Activated CD8-positive, alpha-beta memory T cell treated with anti-CD3 and anti-CD28 coated beads for 48 hours (primary cell): Measurements from ENCODE around the gene EDRF1.
"Not testable (repeated sequence)": the region's sequence is repeated elsewhere in the genome, so short reads cannot be mapped to it uniquely, and the experiment has no call there.

Source experiments
- DNase-seq, 3 experiments: peaks; one replicate each; pipeline ENCODE4 v3.0.0-alpha.2; 2020; ENCODE audit warnings: low read depth in 2 of 3, low spot score in 2 of 3

EDRF1 gene, protein sequence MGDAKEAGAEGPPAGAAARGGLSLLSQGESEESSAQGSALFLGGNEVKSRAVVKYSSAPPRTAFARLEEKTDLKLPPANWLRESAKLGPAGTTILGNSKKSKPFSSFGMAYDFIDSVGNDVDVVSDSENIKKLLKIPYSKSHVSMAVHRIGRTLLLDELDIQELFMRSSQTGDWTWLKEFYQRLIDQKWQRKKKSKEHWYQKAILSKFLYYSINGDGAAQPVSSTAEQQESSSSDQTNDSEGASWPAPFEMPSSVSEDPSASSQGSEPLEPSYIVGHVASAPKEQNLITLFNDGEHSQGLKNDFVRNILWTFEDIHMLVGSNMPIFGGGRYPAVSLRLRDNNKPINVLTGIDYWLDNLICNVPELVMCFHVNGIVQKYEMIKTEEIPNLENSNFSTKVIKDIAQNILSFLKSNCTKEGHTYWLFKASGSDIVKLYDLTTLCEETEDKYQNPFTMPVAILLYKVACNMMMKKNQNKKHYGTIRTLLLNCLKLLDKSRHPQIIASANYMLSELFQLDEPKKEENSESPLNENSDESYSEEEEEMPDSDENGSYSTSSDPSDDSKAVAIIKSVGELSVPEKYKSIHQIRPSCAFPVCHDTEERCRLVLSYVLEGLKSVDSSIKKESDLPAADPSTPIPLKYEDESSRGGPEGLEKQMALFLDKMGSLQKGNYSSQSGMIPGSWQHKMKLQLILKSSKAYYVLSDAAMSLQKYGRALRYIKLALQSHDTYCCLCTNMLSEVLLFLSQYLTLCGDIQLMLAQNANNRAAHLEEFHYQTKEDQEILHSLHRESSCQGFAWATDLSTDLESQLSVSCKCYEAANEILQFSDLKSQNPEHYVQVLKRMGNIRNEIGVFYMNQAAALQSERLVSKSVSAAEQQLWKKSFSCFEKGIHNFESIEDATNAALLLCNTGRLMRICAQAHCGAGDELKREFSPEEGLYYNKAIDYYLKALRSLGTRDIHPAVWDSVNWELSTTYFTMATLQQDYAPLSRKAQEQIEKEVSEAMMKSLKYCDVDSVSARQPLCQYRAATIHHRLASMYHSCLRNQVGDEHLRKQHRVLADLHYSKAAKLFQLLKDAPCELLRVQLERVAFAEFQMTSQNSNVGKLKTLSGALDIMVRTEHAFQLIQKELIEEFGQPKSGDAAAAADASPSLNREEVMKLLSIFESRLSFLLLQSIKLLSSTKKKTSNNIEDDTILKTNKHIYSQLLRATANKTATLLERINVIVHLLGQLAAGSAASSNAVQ

DNA sequence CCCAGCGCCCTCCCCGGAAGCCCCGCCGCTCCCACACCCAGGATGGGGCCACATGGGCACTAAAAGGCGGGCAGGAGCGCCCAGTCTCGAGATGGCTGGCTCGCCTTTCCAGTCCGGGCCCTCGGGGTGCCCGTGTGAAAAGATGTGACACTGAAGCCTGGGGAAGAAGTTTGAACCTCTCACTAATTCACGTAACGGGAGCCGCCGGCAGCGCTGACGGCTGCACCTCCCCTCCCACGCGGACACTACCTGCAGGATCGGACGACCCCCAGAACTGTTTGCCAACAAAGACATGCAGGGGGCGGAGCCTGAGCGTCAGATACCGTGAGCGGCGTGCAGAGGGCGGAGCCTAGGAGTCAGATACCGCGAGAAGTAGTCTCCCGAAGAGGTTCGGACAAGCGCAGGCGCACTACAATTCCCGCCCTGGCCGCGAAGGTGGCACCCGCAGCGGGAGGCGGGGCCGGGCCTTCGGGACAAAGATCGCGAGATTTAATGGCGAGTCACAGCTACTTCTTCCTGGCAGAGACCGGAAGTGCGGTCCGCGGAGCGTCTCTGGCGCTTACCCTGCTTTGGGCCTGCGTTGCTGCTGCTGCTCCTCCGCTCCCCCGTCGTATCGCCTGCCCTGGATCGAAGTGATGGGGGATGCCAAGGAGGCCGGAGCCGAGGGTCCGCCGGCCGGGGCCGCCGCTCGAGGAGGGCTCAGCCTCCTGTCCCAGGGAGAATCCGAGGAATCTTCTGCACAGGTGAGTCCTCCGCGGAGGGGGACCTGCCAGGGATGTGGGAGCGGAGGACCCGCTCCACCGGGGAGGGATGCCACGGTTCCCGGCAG lies at the start of gene EDRF1:
EDRF1 (plus strand) TSS at position 537 of the 829 bp plus-strand sequence; CDS start at position 636, 99 bp downstream.
- DNase-seq = peak; percentile 87 to 97 (median 96)

DNA sequence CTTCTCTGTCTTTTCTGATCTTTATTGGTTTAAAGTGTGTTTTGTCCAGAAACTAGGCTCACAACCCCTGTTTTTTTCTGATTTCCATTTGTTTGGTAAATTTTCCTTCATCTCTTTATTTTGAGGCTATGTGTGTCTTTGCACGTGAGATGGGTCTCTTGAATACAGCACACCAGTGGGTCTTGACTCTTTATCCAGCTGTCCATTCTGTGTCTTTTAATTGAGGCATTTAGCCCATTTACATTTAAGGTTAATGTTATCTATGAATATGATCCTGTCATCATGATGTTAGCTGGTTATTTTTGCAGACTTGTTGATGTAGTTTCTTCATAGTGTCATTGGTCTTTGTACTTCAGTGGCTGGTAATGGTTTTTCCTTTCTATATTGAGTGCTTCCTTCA lies 46.6 kb upstream of the EDRF1 start:
- DNase-seq = no peak

DNA sequence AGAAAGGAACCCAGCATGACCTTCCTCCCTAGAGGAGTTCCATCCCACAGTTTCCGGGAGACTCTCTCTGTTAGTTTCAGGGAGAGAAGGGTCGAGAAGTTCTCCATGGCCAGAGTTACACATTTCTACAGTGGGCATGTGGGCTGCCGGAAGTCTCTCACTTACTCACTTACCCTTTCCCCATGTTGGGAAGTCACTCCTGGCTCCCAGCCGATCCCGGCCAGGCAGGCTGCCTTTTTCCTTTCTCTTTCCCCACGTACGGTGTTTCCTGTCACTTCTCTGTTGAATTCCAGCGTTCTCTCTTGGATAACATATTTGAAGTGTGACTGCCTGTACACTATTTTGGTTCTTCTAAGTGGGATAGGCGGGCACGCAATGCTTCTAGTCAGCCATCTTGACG lies 40.1 kb upstream of the EDRF1 start:
- no peak for DNase-seq

DNA sequence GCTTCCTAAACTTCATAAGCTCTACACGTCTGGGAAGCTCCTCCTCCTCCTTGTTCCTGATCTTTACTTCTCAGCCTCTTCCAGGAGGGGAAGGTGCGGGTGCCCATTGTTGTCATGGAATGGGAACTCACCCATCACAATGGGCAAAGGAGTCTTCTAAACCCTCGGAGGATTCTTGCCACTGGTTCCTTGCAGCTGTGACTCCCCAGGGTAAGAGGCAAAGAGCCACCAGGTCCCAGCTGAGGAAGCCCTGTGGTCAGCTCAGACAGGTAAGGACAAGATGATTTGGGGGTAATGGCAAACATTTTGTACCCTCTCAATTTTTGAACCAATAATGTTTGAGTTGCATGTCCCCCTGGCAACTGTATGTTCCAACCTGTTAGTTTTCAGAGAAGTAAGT lies 36.4 kb upstream of the EDRF1 start, which contains the start of gene TEX36:
TEX36 (minus strand) TSS at position 101 of the 400 bp plus-strand sequence. CDS start 174 bp downstream, outside the sequence.
- DNase-seq = no peak

DNA sequence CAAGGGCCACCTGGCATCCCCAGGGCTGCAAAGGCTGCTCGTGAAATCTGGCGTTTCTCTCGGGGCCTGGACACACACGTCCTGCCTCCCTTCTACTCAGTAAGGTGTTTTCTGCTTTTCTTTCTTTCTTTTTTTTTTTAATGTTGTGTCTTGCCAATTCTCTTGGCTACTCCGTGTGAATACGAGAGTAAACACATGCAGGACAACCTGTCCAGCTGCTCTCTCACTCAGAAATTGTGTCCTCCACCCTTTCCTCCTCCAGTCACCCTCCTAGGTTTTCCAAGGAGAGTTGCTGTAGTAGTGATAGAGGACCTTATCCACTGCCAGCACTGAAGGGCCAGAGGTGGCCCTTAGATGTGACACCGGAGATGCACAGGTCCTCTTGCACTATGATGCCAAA lies 35.7 kb upstream of the EDRF1 start:
- DNase-seq = no peak

DNA sequence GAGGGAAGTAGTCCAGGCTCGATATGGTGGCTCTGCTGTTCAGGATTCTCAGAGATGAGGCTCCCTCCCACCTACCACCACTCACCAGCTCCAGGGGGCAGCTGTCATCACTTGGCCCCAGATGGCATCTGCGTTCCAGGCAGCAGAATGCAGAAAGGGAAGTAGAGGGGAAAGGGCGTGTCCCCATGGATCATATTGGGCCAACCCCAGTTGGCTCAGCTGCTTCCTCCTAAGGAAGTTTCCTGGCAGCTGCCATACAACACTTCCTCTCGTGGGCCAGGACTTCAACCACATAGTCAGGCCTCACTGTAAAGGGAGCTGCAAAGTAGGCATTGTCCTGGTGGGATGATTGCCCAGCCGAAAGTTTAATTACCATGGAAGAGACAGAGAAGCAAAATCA lies 34.9 kb upstream of the EDRF1 start:
- DNase-seq = no peak

DNA sequence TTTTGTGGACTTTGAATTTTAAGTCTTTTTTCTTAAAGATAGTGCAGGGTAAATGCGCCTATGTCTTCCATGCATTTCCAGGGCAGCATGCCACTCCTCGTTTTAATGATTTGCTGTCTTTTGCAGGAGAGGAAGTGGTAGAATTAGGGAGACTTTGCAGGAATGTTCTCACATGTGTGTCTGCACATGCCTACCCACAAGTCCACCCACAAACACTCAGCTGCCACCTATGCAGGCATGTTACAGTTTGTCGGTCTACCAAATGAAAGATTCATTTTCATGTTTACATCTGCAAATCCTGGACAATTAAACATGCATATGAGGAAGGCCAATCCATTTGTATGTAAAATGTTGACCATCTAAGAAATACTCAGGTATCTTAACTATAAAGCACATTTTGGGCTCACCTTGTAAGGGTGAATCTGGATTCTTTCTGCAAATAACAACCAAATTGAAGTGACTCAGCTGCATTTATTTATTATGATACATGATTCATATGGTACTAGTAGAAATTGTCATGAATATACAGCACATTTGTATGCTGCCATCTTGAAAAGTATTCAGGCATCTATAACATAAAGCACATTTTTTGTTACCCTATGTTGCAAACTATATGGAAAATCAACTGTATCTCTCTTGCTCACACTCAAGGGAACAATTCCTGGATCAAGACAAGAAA lies 31.9 kb upstream of the EDRF1 start:
- no peak for DNase-seq

DNA sequence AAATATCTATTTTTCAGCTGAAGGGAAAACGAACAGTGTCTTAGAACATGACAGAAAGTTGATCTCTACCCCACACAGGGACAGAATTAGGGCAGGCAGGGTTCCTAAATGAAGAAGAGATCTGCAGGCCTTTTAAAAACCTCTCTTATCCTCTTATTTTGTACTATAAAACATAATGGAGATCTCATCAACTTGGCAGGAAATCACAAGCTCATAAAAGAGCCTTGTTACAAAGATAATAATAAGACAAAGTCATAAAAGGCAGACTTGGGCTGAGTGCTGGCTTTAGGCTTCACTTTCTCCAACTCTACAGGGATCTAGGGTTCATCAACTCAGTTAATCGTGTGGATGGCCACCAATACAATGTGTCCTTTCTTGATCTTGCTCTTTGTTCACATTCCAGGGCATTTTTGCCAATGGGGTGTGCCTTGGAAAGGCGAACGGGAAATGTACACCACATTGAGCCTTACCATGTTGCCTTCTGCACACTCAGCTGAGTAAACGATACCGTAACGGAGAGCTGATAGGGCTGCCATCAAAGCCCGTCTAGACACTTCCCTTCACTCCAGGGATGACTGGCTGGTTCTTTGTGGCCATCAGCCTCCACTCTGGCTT lies 29.4 kb upstream of the EDRF1 start:
- DNase-seq = no peak

DNA sequence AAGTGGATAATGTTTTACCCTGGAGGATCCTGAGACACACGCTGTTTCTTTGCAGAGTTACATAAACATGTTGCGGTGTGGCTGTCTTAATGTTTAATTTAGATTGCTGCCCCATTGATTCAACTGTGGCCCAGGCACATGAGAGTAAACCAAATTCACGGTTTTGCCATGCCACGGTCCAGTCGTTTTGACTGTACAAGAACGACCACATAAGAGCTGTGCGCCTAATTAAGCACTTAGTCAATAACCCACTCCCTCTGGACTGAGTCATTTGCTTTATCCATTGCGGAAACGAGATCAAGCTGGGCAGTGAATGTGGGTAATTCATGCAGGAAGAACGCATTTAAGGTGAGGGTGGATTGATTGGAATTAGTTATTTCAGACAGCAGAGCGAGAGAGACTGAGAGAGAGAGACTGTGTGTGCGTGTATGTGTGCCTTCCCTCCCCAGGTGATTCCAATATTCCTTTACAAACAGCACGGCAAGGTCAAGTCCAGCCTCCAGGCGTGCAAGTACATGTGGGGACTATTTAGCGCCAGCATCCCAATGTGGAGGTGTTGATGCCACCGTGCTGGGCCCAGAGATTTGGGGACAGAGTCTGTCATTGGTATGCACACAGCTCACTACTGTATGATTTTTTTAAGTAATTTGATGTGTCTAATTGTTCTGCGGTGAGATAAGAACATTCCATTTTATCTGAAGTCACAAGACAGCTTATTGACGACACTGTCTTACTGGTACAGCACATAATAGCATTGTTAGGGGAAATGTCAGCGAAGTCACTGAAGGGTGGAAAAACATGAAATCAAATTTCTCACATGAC lies 28.1 kb upstream of the EDRF1 start:
- DNase-seq = no peak

DNA sequence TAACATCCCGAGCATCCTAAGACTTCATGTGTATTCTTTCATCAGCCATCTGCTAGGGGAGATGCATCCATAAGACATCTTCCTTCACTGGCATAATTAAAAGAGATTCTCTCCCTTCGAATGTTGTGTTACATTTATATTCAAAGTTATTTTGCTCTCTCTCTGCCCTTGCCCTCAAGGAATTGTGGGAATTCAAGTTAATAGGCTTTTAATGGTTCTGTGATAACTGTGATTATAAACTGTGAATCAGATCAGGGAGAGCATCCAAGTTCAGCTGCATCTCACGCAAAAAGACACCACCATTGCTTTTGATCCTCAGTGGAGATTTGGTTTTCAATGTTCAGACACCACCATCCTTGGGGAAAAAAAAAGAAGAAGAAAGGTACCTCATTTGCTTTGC lies 27.3 kb upstream of the EDRF1 start:
- DNase-seq = no peak

DNA sequence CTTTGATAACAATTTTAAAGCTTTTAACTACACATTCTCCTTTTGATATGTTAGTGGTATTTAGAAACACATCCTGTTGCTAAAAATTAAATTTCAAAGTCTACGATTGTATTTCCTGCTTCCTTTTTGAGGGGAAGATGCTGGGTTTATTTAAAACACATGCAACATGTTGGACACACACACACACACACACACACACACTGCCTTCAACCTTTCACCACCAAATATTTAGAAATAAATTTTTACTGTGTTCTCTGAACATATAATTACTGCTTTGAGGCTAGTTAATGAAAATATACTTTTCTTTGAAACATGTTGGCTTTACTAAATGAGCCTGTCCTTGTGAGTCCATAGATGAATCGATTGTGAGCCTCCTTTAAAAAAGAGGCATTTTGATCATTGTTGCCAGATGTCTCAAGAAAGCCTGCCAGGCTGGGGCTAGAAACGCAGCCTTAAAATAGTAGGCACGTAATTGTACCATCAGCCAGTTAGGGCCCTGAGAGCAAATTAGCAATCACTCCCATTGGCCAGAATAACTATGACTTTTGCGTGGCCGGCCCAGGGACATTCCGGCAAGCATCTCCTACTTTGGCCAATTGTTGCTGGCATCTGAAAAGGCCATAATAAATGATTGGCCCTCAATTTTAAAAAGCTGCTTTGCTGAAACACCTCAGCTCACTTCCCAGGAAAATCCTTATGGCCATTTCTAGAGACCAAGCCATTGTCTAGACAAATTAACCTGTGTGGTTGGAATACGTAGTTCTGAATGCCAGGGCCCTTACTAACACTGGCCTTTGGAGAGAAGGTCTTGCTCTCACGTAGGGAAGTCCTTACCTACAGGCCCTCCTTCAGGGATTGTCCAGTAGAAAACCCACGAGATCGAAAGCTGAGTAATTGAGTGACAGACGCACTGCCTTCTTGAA lies 26.6 kb upstream of the EDRF1 start:
- no peak for DNase-seq

DNA sequence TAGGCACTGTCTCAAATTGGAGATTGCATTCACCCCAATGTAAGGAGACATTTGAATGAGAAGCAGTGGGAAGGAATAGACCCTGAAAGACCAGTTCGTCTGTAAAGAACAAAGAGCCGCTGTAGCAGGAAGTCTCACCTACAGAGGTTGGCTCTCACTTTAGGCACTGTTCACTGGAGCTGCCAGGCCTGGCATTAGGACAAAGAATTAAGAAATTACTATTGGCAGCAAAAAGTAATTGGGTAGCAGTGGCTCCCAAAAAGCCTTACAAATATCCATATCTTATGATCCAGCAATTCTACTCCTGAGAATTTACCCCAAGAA lies 26.0 kb upstream of the EDRF1 start:
- DNase-seq = no peak

DNA sequence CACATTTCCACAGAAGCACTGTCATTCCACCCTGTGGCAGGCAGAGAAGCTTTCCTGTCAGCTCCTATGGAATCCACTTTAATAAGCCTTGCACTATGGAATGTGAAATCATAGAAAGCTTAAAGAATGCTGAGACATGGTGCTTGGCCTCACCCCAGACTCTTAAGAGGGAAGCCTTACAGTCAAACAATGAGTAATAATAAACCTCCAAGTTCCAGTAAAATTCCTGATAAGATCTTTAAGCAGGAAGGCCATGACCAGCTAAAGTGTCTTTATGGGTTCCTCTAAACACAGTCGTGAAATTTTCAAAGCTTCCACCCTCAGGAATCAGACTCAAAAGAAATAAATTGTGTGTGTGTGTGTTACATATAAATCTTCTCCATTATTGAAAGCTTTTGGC lies 24.6 kb upstream of the EDRF1 start:
- no peak for DNase-seq

DNA sequence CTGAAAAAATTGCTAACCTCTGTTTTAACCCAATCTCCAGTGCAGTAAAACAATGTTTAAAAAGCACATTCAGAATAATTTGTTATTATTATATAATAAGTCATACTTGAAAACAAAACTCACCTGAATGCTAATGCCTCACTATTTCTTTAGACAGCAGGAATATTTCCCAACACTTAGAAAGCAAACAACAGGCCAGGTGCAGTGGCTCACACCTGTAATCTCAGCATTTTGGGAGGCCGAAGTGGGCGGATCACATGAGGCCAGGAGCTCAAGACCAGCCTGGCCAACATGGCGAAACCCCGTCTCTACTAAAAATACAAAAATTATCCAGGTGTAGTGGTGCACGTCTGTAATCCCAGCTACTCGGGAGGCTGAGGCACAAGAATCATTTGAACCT lies 22.6 kb upstream of the EDRF1 start:
- DNase-seq = not testable (repeated sequence)

DNA sequence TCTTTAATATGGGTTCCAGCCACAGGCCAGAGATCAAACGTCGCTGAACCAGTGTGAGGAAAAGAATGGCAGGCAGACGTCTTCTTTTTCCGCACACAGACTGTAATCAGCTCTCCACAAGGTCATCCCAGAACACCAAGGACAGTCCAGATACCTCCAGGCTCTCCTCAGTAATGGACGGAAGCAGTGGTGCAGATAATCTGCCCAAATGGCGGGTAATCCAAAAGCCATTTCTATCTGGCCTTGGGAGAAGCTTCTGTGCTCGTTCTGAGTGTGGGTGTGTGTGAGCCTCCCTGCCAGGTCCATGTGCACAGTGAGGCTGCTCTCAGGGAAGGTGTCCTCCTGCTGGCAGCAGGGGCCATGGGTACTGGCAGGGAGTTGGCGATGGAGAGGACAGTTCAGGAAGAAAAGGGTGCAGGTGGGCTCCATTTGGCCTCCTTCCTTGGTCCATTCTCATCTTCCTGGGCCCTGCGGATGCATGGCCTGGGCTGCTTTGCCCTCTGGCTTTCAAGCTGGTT lies 21.0 kb upstream of the EDRF1 start:
- no peak for DNase-seq

DNA sequence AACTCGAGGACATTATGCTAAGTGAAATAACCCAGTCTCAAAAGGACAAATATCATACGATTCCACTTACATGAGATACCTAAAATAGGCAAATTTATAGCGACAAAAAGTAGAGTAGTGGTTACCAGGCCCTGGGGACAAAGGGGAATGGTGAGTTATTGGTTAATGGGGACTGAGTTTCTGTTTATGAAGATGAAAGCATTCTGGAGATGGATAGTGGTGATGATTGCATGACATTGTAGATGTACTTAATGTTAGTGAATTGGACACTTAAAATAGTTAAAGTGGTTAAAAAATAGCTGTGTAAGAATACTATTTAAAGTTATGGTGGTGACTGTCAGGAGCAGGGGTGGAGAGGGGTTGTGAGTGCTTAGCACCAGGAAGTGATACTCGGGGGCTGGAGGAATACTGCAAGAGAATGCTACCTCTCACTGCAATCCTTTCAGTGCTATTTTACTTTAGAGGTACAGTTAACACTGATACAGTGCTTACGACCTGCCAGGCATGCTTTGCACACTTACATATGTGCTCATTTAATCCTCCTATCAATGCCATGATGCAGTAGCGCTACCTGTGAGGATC lies 19.9 kb upstream of the EDRF1 start:
- DNase-seq = no peak

DNA sequence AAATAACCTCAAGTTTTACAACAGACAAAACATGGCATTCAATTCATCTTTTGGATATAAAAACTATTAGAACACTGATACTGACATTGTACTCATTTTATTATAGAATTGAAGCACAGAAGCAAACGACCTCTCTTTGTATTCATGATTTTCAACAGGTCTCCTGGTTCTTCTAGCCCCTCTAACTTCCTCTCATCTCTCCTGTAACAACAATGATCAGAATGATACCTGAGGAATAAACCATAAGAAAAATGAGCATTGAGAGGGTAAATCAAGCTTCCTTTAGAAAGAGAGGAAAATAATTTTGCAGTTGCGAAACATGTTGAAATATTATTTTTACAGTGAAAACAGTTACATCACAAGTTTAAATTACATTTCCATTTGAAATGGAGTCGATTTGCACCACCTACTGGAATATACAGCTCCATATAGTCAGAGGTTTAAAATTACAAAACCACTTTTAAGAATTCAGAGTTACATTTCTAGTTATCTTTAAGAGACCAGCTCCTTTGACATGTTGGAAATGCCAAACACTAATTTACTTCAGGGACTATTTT lies 19.1 kb upstream of the EDRF1 start:
- no peak for DNase-seq
